ENCODE measurements around the gene NEK11. TPM values are rescaled to one million over a fixed set of nuclear protein-coding genes. Genes with fewer than 3 reads are reported as not detected.

Gene NEK11
- total RNA-seq, 1 donor = 15.3 TPM

- DNase-seq (ENCODE audit: low read depth) = no peak
- TF ChIP-seq CTCF (IDR thresholded peaks at IDR 0.05; ENCODE audit: insufficient read depth, low read length) = no peak
- H3K4me3 ChIP-seq (ENCODE audit: low read depth, low read length) = no peak overlapping the region
Observed at GRCh38 chr3:130997289-130997688, 29.4 kb upstream of the NEK11 start.

GRCh38 chr3:131001071-131001470 is 25.6 kb upstream of the NEK11 start:
- TF ChIP-seq CTCF (IDR thresholded peaks at IDR 0.05; ENCODE audit: insufficient read depth, low read length) = no peak
- DNase-seq (ENCODE audit: low read depth) = no peak
- no peak overlapping the region for H3K4me3 ChIP-seq (ENCODE audit: low read depth, low read length)

GRCh38 chr3:131004603-131005002 is 22.1 kb upstream of the NEK11 start:
- no peak overlapping the region for H3K4me3 ChIP-seq (ENCODE audit: low read depth, low read length)
- no peak for TF ChIP-seq CTCF (IDR thresholded peaks at IDR 0.05; ENCODE audit: insufficient read depth, low read length)
- no peak for DNase-seq (ENCODE audit: low read depth)

DNA sequence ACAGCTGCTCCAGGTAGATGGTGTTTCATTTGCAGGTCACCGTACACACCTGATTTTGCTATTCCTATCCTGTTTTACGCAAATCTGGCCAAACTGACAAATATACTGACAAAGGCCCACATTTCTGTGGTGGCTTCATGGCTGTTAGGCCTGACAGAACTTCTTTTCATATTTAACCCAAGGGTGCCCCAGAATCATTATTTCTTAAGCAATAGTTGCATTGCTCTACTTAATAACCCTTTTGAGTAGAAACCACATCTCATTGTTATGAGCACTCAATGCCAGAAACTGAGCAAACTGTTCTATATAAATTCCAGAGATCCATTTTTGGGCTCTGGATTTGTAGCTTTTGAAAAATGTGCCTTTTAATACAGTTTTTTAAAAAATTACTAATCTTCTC is 19.4 kb upstream of the NEK11 start:
- H3K4me3 ChIP-seq (ENCODE audit: low read depth, low read length) = no peak overlapping the region
- no peak for DNase-seq (ENCODE audit: low read depth)
- TF ChIP-seq CTCF (IDR thresholded peaks at IDR 0.05; ENCODE audit: insufficient read depth, low read length) = no peak

GRCh38 chr3:131007782-131008181 is 18.9 kb upstream of the NEK11 start:
- H3K4me3 ChIP-seq (ENCODE audit: low read depth, low read length) = no peak overlapping the region
- TF ChIP-seq CTCF (IDR thresholded peaks at IDR 0.05; ENCODE audit: insufficient read depth, low read length) = no peak
- no peak for DNase-seq (ENCODE audit: low read depth)

- no peak for TF ChIP-seq CTCF (IDR thresholded peaks at IDR 0.05; ENCODE audit: insufficient read depth, low read length)
- DNase-seq (ENCODE audit: low read depth) = no peak
- no peak overlapping the region for H3K4me3 ChIP-seq (ENCODE audit: low read depth, low read length)
Observed at GRCh38 chr3:131008326-131008725, 18.4 kb upstream of the NEK11 start.

DNA sequence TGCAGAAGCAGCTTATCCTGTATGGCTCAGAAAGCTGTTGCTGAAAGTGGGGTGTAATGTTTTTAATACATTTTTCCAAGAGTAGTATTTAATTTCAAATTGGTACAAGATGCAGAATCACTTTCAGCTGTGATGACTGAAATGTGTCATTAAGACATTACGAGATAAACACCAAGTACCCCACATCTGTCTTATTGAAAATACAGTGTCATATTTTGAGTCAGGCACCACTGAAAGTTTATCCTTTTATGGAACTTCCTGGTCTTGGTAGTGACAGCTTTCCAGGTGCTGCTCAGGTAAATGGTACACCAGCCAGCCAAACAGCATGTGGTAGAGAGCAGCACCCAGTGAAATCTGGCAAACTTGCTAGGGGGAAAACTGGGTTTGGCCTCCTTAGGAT is 17.0 kb upstream of the NEK11 start:
- H3K4me3 ChIP-seq (ENCODE audit: low read depth, low read length) = no peak overlapping the region
- no peak for DNase-seq (ENCODE audit: low read depth)
- no peak for TF ChIP-seq CTCF (IDR thresholded peaks at IDR 0.05; ENCODE audit: insufficient read depth, low read length)
